GM08714 (cell line): ENCODE data around the gene TET2.

ENCODE experiments used
- H3K4me3 ChIP-seq: fragments of 200-500 bp; sonication (Bioruptor generic); 2 replicates; pipeline ENCODE4 v1.5.1; 2014; ENCODE audit warnings: mild to moderate bottlenecking, low read length, inconsistent platforms
- ZNF274 ChIP-seq: IDR thresholded peaks from 2 replicates; pipeline ENCODE4 v1.6.1; 2012; ENCODE audit warnings: mild to moderate bottlenecking, low read depth, low read length

Gene TET2

GRCh38 chr4:105146276-105147015, at the start of gene TET2:
Gene TET2, plus strand, starts transcription at chr4:105146876. Its CDS starts 87,067 bp downstream, at chr4:105233943.
- peak within 1 kb of the TSS; percentile 92 for H3K4me3 ChIP-seq
- no peak for TF ChIP-seq ZNF274

- no peak overlapping the region for H3K4me3 ChIP-seq
- no peak for TF ChIP-seq ZNF274
Observed at GRCh38 chr4:105102016-105102415, 44.7 kb upstream of the TET2 start.

- H3K4me3 ChIP-seq, result no peak overlapping the region
- no peak for TF ChIP-seq ZNF274
Observed at GRCh38 chr4:105106426-105106825, 40.2 kb upstream of the TET2 start.

- no peak overlapping the region for H3K4me3 ChIP-seq
- no peak for TF ChIP-seq ZNF274
Observed at GRCh38 chr4:105107095-105107856, 39.4 kb upstream of the TET2 start.

GRCh38 chr4:105108971-105109370, 37.7 kb upstream of the TET2 start:
- TF ChIP-seq ZNF274, result no peak
- H3K4me3 ChIP-seq, result no peak overlapping the region

- TF ChIP-seq ZNF274, result no peak
- no peak overlapping the region for H3K4me3 ChIP-seq
Observed at GRCh38 chr4:105112274-105112673, 34.4 kb upstream of the TET2 start.

GRCh38 chr4:105113800-105114199, 32.9 kb upstream of the TET2 start:
- H3K4me3 ChIP-seq, result no peak overlapping the region
- TF ChIP-seq ZNF274, result no peak

GRCh38 chr4:105116616-105117319, 29.9 kb upstream of the TET2 start:
- no peak overlapping the region for H3K4me3 ChIP-seq
- no peak for TF ChIP-seq ZNF274

GRCh38 chr4:105119356-105119755, 27.3 kb upstream of the TET2 start:
- H3K4me3 ChIP-seq, result no peak overlapping the region
- no peak for TF ChIP-seq ZNF274

- no peak for TF ChIP-seq ZNF274
- no peak overlapping the region for H3K4me3 ChIP-seq
Observed at GRCh38 chr4:105120626-105121025, 26.1 kb upstream of the TET2 start.

- no peak overlapping the region for H3K4me3 ChIP-seq
- no peak for TF ChIP-seq ZNF274
Observed at GRCh38 chr4:105122350-105122749, 24.3 kb upstream of the TET2 start.

GRCh38 chr4:105126311-105127169, 20.1 kb upstream of the TET2 start:
- no peak overlapping the region for H3K4me3 ChIP-seq
- TF ChIP-seq ZNF274, result no peak

GRCh38 chr4:105127170-105127445, 19.6 kb upstream of the TET2 start:
- no peak for TF ChIP-seq ZNF274

GRCh38 chr4:105128208-105128607, 18.5 kb upstream of the TET2 start:
- no peak overlapping the region for H3K4me3 ChIP-seq
- no peak for TF ChIP-seq ZNF274

More at GRCh38 chr4:105127170-105127445, 19.6 kb upstream of the TET2 start:
- H3K4me3 ChIP-seq, result no peak overlapping the region
